Immature natural killer cell (primary cell): ENCODE measurements around the gene CHADL. TPM values are rescaled to one million over a fixed set of nuclear protein-coding genes. Genes with fewer than 3 reads are reported as not detected.
"Not testable (repeated sequence)": the region's sequence is repeated elsewhere in the genome, so short reads cannot be mapped to it uniquely, and the experiment has no call there.

Experiments used
- DNase-seq, 3 donors: peaks; one replicate each; pipeline ENCODE4 v3.0.0; 2022; ENCODE audit warnings: mixed read lengths in 1 of 3
- H3K27ac Mint-ChIP-seq, 6 donors: one replicate each; pipeline ENCODE4 v1.8.0; 2020; ENCODE audit warnings: mixed read lengths in 6 of 6, mild to moderate bottlenecking in 5 of 6, inconsistent platforms in 4 of 6, moderate library complexity in 3 of 6
- H3K27me3 Mint-ChIP-seq, 3 donors: one replicate each; pipeline ENCODE4 v1.8.0; 2020 to 2021; ENCODE audit warnings: low read depth in 3 of 3, mild to moderate bottlenecking in 3 of 3, mixed read lengths in 3 of 3, moderate library complexity in 3 of 3, inconsistent platforms in 1 of 3
- H3K36me3 Mint-ChIP-seq, 3 donors: one replicate each; pipeline ENCODE4 v1.8.0; 2020; ENCODE audit warnings: mixed read lengths in 3 of 3, inconsistent platforms in 2 of 3, mild to moderate bottlenecking in 2 of 3
- H3K4me1 Mint-ChIP-seq, 2 donors: one replicate each; pipeline ENCODE4 v1.8.0; 2020; ENCODE audit warnings: inconsistent platforms in 2 of 2, mild to moderate bottlenecking in 2 of 2, mixed read lengths in 2 of 2, moderate library complexity in 1 of 2
- H3K4me3 Mint-ChIP-seq, 5 donors: one replicate each; pipeline ENCODE4 v1.8.0; 2020; ENCODE audit warnings: mild to moderate bottlenecking in 5 of 5, mixed read lengths in 5 of 5, inconsistent platforms in 3 of 5, moderate library complexity in 3 of 5
- H3K9me3 Mint-ChIP-seq, 6 donors: one replicate each; pipeline ENCODE4 v1.8.0; 2020; ENCODE audit warnings: mild to moderate bottlenecking in 6 of 6, mixed read lengths in 6 of 6, inconsistent platforms in 4 of 6, moderate library complexity in 3 of 6
- polyA plus RNA-seq, 3 donors: library from polyadenylated mRNA; unstranded; fragments of 300-500 nt; fragmentation: Illumina TruSeq; gene quantifications; one replicate each; pipeline ENCODE4 v1.2.3, GENCODE V29; 2021

CHADL gene
- polyA plus RNA-seq, 3 donors from 2014 or later = 0.32 to 0.90 TPM; not detected in 1

DNA sequence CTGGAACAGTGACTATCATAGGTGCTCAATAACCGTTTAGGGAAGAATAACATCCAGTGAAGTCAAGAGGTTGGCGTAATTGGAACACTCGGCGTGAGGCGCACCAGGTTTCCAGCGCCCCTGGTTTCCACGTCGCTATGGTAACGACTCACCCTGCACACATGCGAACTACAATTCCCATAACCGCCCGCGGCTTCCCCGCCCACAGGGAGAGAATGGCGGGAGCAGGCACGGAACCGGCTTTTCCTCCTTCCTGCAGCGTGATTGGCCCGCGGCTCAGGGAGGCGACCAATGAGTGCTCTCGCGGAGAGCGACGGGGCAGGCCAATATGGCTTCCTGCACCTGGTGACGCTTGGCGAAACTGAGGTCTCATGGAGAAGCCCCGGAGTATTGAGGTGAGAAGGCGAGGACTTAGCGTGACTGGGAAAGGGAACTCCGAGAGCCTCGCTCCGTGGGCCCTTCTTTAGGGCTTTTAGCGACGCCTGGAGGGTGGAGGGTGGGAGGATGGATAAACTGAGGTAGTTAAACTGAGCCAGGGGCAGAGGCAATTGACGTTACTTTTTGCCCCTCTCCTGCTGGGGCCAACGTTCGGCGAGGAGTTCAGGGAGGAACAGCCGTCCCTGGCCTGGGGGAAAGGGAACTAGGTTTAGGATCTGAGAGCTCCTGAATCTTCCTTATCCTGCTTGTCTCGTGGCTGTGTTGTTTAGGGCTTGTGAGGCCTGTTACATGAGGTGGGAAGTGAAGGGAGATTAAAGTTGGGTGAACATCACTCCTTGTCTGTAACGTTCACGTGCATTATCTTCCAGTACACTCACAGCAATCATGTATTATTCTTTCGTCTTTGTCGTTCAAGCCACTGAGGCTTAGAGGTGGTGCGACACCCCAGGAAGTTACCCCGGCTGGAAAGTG lies 35.5 kb downstream of the CHADL start, which contains the start of gene L3MBTL2:
Gene L3MBTL2, plus strand, starts transcription at position 321 of the 909 bp plus-strand sequence. Its CDS starts 51 bp downstream, at position 372.
- Mint-ChIP-seq H3K36me3 (peaks cover 4 to 5% (median 4%) of the 10 kb centered on the region in 3 donors), H3K4me1 (peaks cover 15 to 38% of the 10 kb centered on the region in 2 donors)

GRCh38 chr22:41204066-41204465 lies 36.7 kb downstream of the CHADL start:
- Mint-ChIP-seq H3K4me1 (peaks cover 15 to 33% of the 10 kb centered on the region in 2 donors), H3K4me3 (peak overlapping the region in 4 of 5 donors; percentile 28 to 60 (median 42)), H3K27ac (peak overlapping the region in 2 of 6 donors; percentile 56 to 84), H3K9me3 (no peaks in the 10 kb centered on the region), H3K27me3 (peaks cover 9 to 17% (median 16%) of the 10 kb centered on the region in 3 donors), H3K36me3 (no peaks in the 10 kb centered on the region)
- no peak for DNase-seq

More for the DNA sequence above, 35.5 kb downstream of the CHADL start, which contains the start of gene L3MBTL2:
- peak; percentile 95 to 96 (median 95) for DNase-seq
- Mint-ChIP-seq H3K27me3 (peaks cover 9 to 13% (median 12%) of the 10 kb centered on the region in 3 donors), H3K9me3 (no peaks in the 10 kb centered on the region), H3K4me3 (peak within 1 kb of the TSS; percentile 93 to 97 (median 94)), H3K27ac (peak within 1 kb of the TSS; percentile 82 to 95 (median 94))

DNA sequence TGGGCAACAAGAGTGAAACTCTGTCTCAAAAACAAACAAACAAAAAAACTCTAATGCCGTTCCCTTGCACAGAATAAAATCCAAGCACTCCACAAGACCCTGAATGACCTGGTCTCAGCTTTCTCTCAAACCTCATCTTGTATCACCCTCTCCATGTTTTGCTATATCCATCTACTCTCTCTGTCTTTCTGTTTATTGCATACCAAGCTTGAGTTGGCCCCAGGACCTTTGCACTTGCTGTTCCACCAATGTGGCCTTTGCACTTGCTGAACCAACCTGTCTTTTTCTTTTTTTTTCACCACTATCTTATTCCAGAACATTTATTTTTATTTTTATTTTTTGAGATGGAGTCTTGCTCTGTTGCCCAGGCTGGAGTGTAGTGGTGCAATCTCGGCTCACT lies 37.6 kb downstream of the CHADL start:
- no peak overlapping the region for H3K4me3 Mint-ChIP-seq
- peaks cover 20 to 38% of the 10 kb centered on the region in 2 donors for H3K4me1 Mint-ChIP-seq
- no peak for DNase-seq
- H3K27ac Mint-ChIP-seq = no peak overlapping the region
- H3K9me3 Mint-ChIP-seq = no peaks in the 10 kb centered on the region
- no peaks in the 10 kb centered on the region for H3K36me3 Mint-ChIP-seq
- H3K27me3 Mint-ChIP-seq = peaks cover 9 to 17% (median 16%) of the 10 kb centered on the region in 3 donors

- DNase-seq = no peak
- no peaks in the 10 kb centered on the region for H3K9me3 Mint-ChIP-seq
- H3K4me1 Mint-ChIP-seq = peaks cover 26 to 32% of the 10 kb centered on the region in 2 donors
- no peak overlapping the region for H3K27ac Mint-ChIP-seq
- H3K4me3 Mint-ChIP-seq = no peak overlapping the region
- peaks cover 9 to 17% (median 16%) of the 10 kb centered on the region in 3 donors for H3K27me3 Mint-ChIP-seq
- no peaks in the 10 kb centered on the region for H3K36me3 Mint-ChIP-seq
Observed at GRCh38 chr22:41201141-41201540, 39.6 kb downstream of the CHADL start.

DNA sequence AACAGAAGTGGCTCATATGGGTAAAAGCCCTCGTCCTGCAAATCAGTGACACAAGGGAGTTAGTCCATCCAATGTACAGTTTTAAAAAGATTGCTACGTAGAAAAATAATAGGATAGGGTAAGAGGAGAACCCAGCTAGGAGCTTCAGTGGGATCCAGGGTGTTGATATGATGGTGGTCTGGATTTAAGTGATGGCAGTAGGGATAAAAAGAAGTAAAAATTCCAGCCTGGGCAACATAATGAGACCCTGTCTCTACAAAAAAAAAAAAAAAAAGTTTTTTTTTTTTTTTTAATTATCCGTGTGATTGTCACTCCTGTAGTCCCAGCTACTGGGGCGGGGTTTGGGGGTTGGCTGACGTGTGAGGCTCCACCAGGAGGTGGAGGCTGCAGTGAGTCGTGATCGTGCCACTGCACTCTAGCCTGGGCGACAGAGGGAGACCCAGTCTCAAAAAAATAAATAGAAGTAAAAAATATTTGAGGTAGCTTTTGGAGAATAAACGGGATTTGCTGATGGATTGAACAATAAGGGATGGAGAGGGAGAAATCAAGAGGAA lies 42.6 kb downstream of the CHADL start:
- DNase-seq = peak in 1 of 3 donors; percentile 12
- Mint-ChIP-seq H3K27me3 (peaks cover 0 to 11% (median 7%) of the 10 kb centered on the region in 3 donors), H3K4me1 (peaks cover 11 to 12% of the 10 kb centered on the region in 2 donors), H3K9me3 (no peaks in the 10 kb centered on the region), H3K36me3 (no peaks in the 10 kb centered on the region), H3K4me3 (peak overlapping the region; percentile 89 to 93 (median 92)), H3K27ac (peak overlapping the region in 4 of 6 donors; percentile 25 to 70 (median 47))

DNA sequence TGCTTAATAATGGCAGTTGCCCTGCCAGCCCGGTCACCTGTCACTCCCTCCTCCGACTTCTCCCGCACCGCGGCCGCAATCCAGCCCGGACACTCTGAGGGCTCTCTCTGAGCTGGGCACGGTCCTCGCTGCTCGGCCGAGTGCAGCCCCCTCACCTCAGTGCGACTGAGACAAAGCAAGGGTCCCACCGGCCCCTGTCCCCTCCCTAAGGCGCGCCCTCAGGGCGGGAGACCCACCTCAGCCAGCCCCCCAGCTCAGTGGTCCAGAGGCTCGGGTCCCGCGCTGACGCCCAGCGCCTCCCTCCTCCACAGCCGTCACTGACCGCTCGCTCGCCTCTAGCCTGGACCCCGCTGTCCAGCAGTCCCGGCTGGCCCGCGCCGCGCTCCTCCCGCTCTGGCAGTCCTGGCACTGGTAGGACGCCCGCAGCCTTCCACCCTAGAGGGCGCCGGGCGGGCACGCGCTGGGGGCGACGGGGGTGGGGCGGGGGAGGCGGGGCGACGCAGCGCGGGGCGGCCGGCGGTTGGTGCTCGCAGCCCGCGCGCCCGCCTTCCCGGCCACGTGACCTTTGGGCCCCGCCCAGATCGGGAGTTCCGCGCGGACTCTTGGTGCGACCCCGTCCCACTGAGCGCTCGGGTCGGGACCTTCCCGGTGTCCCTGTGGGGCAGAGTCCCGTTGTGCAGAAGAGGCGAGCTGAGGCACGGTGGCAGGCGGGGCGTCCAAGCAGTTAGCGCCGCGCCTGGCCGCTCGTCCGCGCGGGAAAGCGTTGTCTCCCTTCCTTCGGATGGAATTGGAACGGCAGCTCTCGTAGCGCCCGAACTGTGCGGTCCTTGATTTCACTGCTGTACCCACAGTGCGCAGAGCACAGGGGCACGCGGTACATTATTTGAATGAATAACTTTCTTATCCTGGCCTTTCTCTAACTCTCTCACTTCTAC lies 43.4 kb downstream of the CHADL start:
- H3K4me3 Mint-ChIP-seq = peak overlapping the region; percentile 89 to 93 (median 92)

DNA sequence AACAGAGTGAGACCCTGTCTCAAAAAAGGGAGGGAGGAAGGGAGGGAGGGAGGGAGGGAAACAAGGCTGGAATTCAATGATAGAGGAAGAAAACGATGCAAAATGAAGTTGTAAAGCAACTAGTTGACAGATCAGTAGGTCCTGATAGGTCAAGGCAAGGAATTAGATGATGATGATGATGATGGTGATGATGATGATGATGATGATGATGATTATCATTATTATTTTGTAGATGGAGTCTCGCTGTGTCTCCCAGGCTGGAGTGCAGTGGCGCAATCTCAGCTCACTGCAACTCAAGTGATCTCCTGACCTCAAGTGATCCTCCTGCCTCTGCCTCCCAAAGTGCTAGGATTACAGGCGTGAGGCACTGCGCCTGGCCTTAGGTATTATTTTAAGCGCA lies 46.9 kb downstream of the CHADL start:
- Mint-ChIP-seq H3K27me3 (no peaks in the 10 kb centered on the region), H3K9me3 (no peaks in the 10 kb centered on the region), H3K36me3 (no peaks in the 10 kb centered on the region), H3K4me1 (peaks cover 11 to 12% of the 10 kb centered on the region in 2 donors), H3K27ac (no peak overlapping the region), H3K4me3 (no peak overlapping the region)
- DNase-seq = no peak

More for the DNA sequence above, 43.4 kb downstream of the CHADL start:
- Mint-ChIP-seq H3K9me3 (no peaks in the 10 kb centered on the region), H3K27ac (peak overlapping the region in 3 of 6 donors; percentile 25 to 70 (median 27)), H3K27me3 (peaks cover 0 to 11% (median 7%) of the 10 kb centered on the region in 3 donors), H3K4me1 (peaks cover 11 to 12% of the 10 kb centered on the region in 2 donors), H3K36me3 (no peaks in the 10 kb centered on the region)
- peak; percentile 72 to 77 (median 77) for DNase-seq

DNA sequence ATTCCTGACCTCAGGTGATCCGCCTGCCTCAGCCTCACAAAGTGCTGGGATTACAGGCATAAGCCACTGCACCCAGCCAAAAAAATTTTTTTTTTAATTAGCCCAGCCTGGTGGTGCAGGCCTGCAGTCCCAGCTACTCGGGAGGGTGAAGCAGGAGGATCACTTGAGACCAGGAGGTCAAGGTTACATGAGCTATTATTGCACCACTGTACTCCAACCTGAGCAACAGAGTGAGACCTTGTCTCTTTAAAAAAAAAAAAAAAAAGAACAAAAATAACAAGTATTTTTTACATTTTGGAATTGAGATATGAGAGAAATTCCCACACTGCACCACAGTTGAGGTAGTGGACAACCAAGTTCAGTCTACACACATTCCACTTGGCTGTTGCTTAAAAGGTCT lies 49.3 kb downstream of the CHADL start:
- DNase-seq = no peak
- Mint-ChIP-seq H3K27me3 (no peaks in the 10 kb centered on the region), H3K9me3 (no peaks in the 10 kb centered on the region), H3K36me3 (no peaks in the 10 kb centered on the region), H3K4me3 (no peak overlapping the region), H3K27ac (no peak overlapping the region), H3K4me1 (no peaks in the 10 kb centered on the region)

- Mint-ChIP-seq H3K9me3 (no peaks in the 10 kb centered on the region), H3K36me3 (peaks cover 0 to 6% (median 3%) of the 10 kb centered on the region in 3 donors), H3K4me1 (peaks cover 0 to 3% of the 10 kb centered on the region in 2 donors), H3K27me3 (peaks cover 0 to 4% (median 4%) of the 10 kb centered on the region in 3 donors), H3K27ac (no peak overlapping the region), H3K4me3 (no peak overlapping the region)
- DNase-seq = no peak
Observed at GRCh38 chr22:41184679-41185078, 56.1 kb downstream of the CHADL start.

DNA sequence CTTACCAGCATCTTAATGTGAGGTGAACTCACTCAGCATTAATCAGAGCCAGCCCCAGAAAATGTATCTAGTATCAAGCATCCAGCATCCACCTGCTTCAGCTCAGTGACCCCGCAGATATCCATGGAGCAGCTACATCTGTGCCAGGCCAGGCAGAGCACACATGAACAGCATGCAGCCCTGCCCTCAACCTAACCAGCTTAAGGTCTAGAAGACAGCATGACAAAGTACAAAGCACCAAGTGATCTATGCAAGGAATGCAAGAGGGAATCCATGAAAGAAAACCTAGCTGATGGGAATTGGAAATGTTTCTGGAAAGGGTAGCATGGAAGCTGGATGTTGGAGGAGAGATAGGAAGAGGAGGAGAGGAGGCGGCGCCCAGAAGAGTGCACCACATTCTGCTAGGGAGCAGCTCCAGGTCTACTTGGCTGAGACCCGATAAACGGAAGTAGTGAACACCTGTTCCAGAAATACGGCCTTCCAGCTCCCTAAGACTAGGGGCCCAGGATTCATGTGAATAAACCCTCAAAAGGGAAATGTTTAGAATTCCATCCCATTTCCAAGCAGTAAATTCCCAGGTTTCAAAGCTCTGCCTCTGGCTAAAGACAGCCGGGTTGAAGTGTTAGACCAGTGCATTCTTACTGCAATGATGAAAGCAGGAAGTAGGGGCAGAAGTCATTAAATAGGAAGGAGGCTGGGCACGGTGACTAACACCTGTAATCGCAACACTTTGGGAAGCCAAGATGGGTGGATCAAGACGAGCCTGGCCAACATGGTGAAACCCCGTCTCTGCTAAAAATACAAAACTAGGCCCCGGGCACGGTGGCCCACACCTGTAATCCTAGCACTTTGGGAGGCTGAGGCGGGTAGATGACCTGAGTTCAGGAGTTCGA lies 59.1 kb downstream of the CHADL start:
- H3K9me3 Mint-ChIP-seq = no peaks in the 10 kb centered on the region
- no peak overlapping the region for H3K4me3 Mint-ChIP-seq
- H3K27me3 Mint-ChIP-seq = peaks cover 0 to 12% (median 4%) of the 10 kb centered on the region in 3 donors
- H3K4me1 Mint-ChIP-seq = peaks cover 0 to 3% of the 10 kb centered on the region in 2 donors
- no peak for DNase-seq
- peaks cover 3 to 16% (median 6%) of the 10 kb centered on the region in 3 donors for H3K36me3 Mint-ChIP-seq
- peak overlapping the region; percentile 13 to 83 (median 62) for H3K27ac Mint-ChIP-seq

- H3K4me3 Mint-ChIP-seq = no peak overlapping the region
- H3K4me1 Mint-ChIP-seq = peaks cover 0 to 3% of the 10 kb centered on the region in 2 donors
- peak overlapping the region; percentile 13 to 83 (median 62) for H3K27ac Mint-ChIP-seq
- no peaks in the 10 kb centered on the region for H3K9me3 Mint-ChIP-seq
- H3K36me3 Mint-ChIP-seq = peaks cover 6 to 21% (median 7%) of the 10 kb centered on the region in 3 donors
- H3K27me3 Mint-ChIP-seq = peaks cover 1 to 12% (median 7%) of the 10 kb centered on the region in 3 donors
- DNase-seq = no peak
Observed at GRCh38 chr22:41180926-41181325, 59.8 kb downstream of the CHADL start.

DNA sequence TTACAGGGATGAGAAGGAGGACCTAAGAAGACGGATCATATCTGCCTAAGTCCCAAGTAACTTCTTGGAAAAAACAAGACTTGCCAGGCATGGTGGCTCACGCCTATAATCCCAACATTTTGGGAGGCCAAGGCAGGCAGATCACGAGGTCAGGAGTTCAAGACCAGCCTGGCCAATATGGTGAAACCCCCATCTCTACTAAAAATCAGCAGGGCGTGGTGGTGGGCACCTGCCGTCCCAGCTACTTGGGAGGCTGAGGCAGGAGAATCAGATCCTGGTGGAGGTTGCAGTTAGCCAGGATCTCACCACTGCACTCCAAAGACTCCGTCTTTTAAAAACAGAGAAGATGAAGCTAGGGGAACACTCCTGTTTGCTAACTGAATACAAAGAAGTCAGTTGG lies 60.4 kb downstream of the CHADL start:
- Mint-ChIP-seq H3K36me3 (peaks cover 6 to 25% (median 10%) of the 10 kb centered on the region in 3 donors), H3K27ac (peak overlapping the region in 2 of 6 donors; percentile 40 to 43), H3K27me3 (peaks cover 1 to 12% (median 8%) of the 10 kb centered on the region in 3 donors)
- not testable (repeated sequence) for DNase-seq, H3K4me3 Mint-ChIP-seq, H3K9me3 Mint-ChIP-seq, H3K4me1 Mint-ChIP-seq
